HG03060 (cell line): ENCODE results near the gene OR5A2.
A peak's percentile ranks its signal among the peaks of the same experiment; 100 is the strongest.
"Not testable (repeated sequence)": the region's sequence is repeated elsewhere in the genome, so short reads cannot be mapped to it uniquely, and the experiment has no call there.

Source experiments
- ATAC-seq: cut with Tn5 transposase; IDR thresholded peaks from one replicate; pipeline ENCODE4 v1.9.1; 2021; ENCODE audit warnings: low read depth, moderate number of reproducible peaks; ENCODE audit not compliant: unreplicated experiment

OR5A2 gene

GRCh38 chr11:59400461-59401261 is 25.6 kb downstream of the OR5A2 start:
- ATAC-seq = no peak

- ATAC-seq = no peak
Measured at GRCh38 chr11:59394186-59394585, 32.0 kb downstream of the OR5A2 start.

- ATAC-seq = peak; percentile 96
Measured at GRCh38 chr11:59380263-59381059, 45.8 kb downstream of the OR5A2 start.

- ATAC-seq = not testable (repeated sequence)
Measured at GRCh38 chr11:59372324-59372723, 53.9 kb downstream of the OR5A2 start.

GRCh38 chr11:59368238-59369022 is 57.8 kb downstream of the OR5A2 start:
- no peak for ATAC-seq
